Type B pancreatic cell (in vitro differentiated cells): ENCODE results near the gene ATP2B2. TPM values are rescaled to one million over a fixed set of nuclear protein-coding genes. Genes with fewer than 3 reads are reported as not detected.

Source experiments
- DNase-seq: peaks from one replicate; pipeline ENCODE4 v3.0.0; 2021; ENCODE audit warnings: mixed read lengths; ENCODE audit not compliant: unreplicated experiment; ENCODE audit errors: extremely low spot score
- H3K27ac Mint-ChIP-seq: 2 replicates; pipeline ENCODE4 v1.8.0; 2021; ENCODE audit warnings: mild to moderate bottlenecking, mixed read lengths
- H3K27me3 Mint-ChIP-seq: 2 replicates; pipeline ENCODE4 v1.8.0; 2021; ENCODE audit warnings: mixed read lengths
- H3K36me3 Mint-ChIP-seq: 2 replicates; pipeline ENCODE4 v1.8.0; 2021; ENCODE audit warnings: mixed read lengths
- H3K4me1 Mint-ChIP-seq: one replicate; pipeline ENCODE4 v1.8.0; 2021; ENCODE audit warnings: mixed read lengths; ENCODE audit not compliant: unreplicated experiment
- H3K4me3 Mint-ChIP-seq: 2 replicates; pipeline ENCODE4 v1.8.0; 2021; ENCODE audit warnings: mild to moderate bottlenecking, mixed read lengths
- H3K9me3 Mint-ChIP-seq: 2 replicates; pipeline ENCODE4 v1.8.0; 2021; ENCODE audit warnings: mixed read lengths
- total RNA-seq: library from RNA; stranded (reverse); gene quantifications from 2 replicates; pipeline ENCODE4 v1.2.1, GENCODE V29; 2021; ENCODE audit warnings: low replicate concordance
- TF ChIP-seq, protein P1 (sequence below): fragments of 200-600 bp; sonication (generic); conservative IDR thresholded peaks from 2 replicates; pipeline ENCODE4 v1.5.0; 2021; ENCODE audit warnings: antibody characterized with exemption, mild to moderate bottlenecking

The ATP2B2 gene
- total RNA-seq, 1 donor from 2014 or later = 0.31 TPM

DNA sequence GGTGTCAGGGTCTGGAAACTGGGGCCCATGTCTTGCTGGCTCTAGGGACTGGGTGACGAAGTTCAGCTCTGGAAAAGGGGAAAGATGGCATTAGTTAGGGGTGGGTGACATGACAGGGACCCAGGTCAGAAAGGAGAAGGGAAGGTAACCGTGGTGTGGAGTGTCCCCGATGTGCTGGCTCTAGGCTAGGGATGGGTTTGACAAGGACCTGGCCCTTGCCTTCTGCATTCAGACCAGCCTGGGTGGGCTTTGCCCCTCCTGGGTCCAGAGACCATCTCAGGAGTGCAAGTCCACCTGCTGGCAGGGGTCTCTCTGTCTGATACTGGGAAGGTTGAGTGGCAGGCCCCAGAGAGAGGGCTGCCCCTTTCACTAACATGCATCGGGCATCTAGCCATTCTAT is 28.7 kb upstream of the ATP2B2 start:
- peak; percentile 43 for DNase-seq
- TF ChIP-seq, protein P1, sequence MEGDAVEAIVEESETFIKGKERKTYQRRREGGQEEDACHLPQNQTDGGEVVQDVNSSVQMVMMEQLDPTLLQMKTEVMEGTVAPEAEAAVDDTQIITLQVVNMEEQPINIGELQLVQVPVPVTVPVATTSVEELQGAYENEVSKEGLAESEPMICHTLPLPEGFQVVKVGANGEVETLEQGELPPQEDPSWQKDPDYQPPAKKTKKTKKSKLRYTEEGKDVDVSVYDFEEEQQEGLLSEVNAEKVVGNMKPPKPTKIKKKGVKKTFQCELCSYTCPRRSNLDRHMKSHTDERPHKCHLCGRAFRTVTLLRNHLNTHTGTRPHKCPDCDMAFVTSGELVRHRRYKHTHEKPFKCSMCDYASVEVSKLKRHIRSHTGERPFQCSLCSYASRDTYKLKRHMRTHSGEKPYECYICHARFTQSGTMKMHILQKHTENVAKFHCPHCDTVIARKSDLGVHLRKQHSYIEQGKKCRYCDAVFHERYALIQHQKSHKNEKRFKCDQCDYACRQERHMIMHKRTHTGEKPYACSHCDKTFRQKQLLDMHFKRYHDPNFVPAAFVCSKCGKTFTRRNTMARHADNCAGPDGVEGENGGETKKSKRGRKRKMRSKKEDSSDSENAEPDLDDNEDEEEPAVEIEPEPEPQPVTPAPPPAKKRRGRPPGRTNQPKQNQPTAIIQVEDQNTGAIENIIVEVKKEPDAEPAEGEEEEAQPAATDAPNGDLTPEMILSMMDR = no peak
- Mint-ChIP-seq H3K9me3 (no peaks in the 10 kb centered on the region), H3K4me3 (no peak overlapping the region), H3K27me3 (peaks cover 34% of the 10 kb centered on the region), H3K4me1 (no peaks in the 10 kb centered on the region), H3K36me3 (no peaks in the 10 kb centered on the region), H3K27ac (no peak overlapping the region)

DNA sequence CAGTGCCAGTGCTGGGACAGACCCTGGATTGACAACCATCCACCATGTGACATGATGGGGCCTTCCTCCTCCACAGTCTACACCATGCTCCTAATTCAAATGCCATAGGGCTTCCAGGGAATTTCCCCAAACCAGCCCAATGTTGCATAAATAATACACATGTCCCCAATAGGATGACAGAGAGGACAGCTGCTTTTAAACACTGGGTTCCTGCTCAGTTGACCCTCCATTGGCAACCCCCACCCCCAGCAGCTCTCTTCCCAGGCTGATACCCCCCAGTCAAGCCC is 28.3 kb upstream of the ATP2B2 start:
- no peaks in the 10 kb centered on the region for H3K4me1 Mint-ChIP-seq
- H3K27ac Mint-ChIP-seq = no peak overlapping the region
- H3K9me3 Mint-ChIP-seq = no peaks in the 10 kb centered on the region
- H3K27me3 Mint-ChIP-seq = peaks cover 35% of the 10 kb centered on the region
- DNase-seq = no peak
- no peaks in the 10 kb centered on the region for H3K36me3 Mint-ChIP-seq
- H3K4me3 Mint-ChIP-seq = no peak overlapping the region
- TF ChIP-seq, protein P1 = no peak

DNA sequence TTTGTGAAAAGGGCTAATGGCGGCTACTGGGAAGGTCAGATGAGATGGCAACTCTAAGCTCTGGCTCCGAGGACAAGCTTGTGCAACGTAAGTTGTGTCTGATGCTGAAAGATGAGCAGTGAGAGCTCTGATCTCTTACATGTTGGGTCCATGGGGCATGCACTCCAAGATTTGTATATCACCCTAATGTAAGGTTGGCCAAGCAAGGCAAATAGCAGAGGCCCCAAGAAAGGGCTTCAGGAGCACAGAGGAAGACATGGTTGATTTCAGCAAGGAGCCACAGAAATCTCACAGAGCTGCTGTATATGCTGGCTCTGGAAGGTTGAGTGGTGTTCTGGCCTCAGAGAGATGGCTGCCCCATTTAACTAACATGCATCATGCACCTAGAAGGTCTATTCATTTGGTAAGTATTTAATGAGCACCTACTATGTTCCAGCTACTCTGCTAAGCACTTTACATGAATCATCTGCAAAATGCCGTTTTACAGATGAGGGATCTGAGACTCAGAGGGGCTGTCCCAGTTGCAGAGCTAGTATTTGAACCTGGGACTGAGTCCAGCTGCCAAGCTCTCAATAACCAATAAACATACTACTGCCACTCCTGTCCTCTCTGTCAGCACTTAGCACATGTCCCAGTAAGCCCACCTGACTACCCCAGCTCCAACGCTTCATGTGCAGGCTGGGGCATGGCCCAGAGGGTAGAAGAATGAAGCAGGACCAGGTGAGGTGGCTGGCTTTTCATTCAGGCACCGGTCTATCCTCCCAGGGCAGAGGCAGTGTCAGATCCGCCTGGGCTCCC is 27.8 kb upstream of the ATP2B2 start:
- Mint-ChIP-seq H3K27me3 (peaks cover 39% of the 10 kb centered on the region), H3K4me3 (no peak overlapping the region), H3K36me3 (no peaks in the 10 kb centered on the region), H3K27ac (no peak overlapping the region), H3K9me3 (no peaks in the 10 kb centered on the region), H3K4me1 (no peaks in the 10 kb centered on the region)
- DNase-seq = peak; percentile 59
- TF ChIP-seq, protein P1 = no peak

DNA sequence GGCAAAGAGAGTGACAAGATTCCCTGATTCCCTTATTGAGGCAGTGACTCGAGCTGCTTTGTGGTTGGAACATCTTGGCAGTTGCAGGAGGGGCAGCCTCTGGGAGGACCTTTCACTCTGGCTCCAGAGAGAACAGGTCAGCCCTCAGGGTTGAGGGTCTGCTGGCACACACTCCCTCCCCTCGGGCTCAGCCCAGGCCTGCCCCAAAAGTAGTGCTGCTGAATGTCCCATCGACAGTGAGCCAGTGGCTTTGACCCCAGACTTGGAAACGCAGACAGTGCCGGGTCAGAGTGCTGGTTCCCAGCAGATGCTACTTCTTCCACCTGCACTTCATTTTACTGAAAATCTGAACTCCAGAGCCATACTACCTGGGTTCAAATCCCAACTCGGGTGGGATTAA is 25.6 kb upstream of the ATP2B2 start:
- Mint-ChIP-seq H3K36me3 (no peaks in the 10 kb centered on the region), H3K27ac (no peak overlapping the region), H3K4me1 (no peaks in the 10 kb centered on the region), H3K27me3 (peaks cover 40% of the 10 kb centered on the region), H3K4me3 (no peak overlapping the region), H3K9me3 (no peaks in the 10 kb centered on the region)
- TF ChIP-seq, protein P1 = no peak
- DNase-seq = peak; percentile 61

DNA sequence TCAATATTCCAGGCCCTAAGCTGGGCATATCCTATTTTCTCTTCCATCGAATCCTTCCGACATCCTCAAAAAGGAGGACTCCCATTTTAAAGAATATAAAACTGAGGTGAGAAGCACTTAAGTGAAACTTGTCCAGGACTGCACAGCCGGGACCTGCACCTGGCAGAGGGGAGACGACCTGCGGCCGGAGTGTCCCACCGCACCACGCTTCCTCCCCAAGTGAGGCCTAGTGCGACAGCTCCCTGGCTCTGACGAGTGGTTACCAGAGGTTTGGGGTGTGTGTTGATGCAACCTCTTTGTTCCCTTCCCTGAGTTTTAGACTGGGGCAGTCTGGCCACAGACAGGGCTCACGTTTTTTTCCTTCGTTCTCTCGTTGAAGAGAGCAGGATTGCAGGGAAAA is 24.9 kb upstream of the ATP2B2 start:
- TF ChIP-seq, protein P1 = no peak
- H3K27me3 Mint-ChIP-seq = peaks cover 44% of the 10 kb centered on the region

DNA sequence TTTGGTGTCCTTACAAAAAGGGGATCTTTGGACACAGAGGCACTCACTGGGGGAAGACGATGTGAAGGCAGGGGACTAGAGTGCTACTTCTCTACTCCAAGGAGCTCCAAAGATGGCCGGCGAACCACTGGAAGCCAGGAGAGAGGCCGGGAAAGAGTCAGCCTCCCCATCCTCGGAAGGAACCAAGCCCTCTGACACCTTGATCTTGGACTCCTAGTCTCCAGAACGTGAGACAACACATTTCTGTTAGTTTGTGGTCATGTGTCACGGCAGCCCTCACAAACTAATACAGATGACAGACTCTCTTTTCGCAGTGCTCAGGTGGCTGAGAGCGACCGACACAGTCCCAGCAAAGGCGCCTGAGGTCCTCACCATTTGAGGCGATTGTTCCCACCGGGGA is 24.4 kb upstream of the ATP2B2 start:
- no peak for DNase-seq
- TF ChIP-seq, protein P1 = no peak
- H3K27me3 Mint-ChIP-seq = peaks cover 44% of the 10 kb centered on the region

More for the DNA sequence above, 24.9 kb upstream of the ATP2B2 start:
- DNase-seq = peak; percentile 49
- Mint-ChIP-seq H3K4me3 (no peak overlapping the region), H3K27ac (no peak overlapping the region), H3K9me3 (no peaks in the 10 kb centered on the region), H3K4me1 (no peaks in the 10 kb centered on the region), H3K36me3 (no peaks in the 10 kb centered on the region)

More for the DNA sequence above, 24.4 kb upstream of the ATP2B2 start:
- no peak overlapping the region for H3K4me3 Mint-ChIP-seq
- no peaks in the 10 kb centered on the region for H3K9me3 Mint-ChIP-seq
- no peaks in the 10 kb centered on the region for H3K4me1 Mint-ChIP-seq
- H3K27ac Mint-ChIP-seq = no peak overlapping the region
- H3K36me3 Mint-ChIP-seq = no peaks in the 10 kb centered on the region
